Neural progenitor cell (in vitro differentiated cells): ENCODE results near the gene PPFIA2. TPM values are rescaled to one million over a fixed set of nuclear protein-coding genes. Genes with fewer than 3 reads are reported as not detected.

Experiments used
- DNase-seq: peaks from one replicate; pipeline ENCODE4 v3.0.0-alpha.2; 2016; ENCODE audit warnings: low spot score
- H2AFZ ChIP-seq: fragments of 200-600 bp; sonication (generic); replicated peaks from 2 replicates; pipeline ENCODE4 v1.6.1; 2016; ENCODE audit warnings: antibody characterized with exemption
- H3F3A ChIP-seq: fragments of 200-600 bp; sonication (generic); 2 replicates; pipeline ENCODE4 v1.6.1; 2016; ENCODE audit warnings: antibody characterized with exemption, low read depth
- H3K27ac ChIP-seq: fragments of 200-600 bp; sonication (generic); 2 replicates; pipeline ENCODE4 v1.5.1; 2016; ENCODE audit warnings: mild to moderate bottlenecking
- H3K27me3 ChIP-seq: fragments of 200-600 bp; sonication (generic); 2 replicates; pipeline ENCODE4 v1.6.1; 2016; ENCODE audit warnings: mild to moderate bottlenecking, moderate library complexity
- H3K36me3 ChIP-seq: fragments of 200-600 bp; sonication (generic); 2 replicates; pipeline ENCODE4 v1.5.1; 2016
- H3K4me1 ChIP-seq: fragments of 200-600 bp; sonication (generic); 2 replicates; pipeline ENCODE4 v1.6.1; 2016; ENCODE audit warnings: mixed run types
- H3K4me2 ChIP-seq: fragments of 200-600 bp; sonication (generic); 2 replicates; pipeline ENCODE4 v1.6.1; 2016
- H3K4me3 ChIP-seq: fragments of 200-600 bp; sonication (generic); 2 replicates; pipeline ENCODE4 v1.5.1; 2016
- H3K79me2 ChIP-seq: fragments of 200-600 bp; sonication (generic); 2 replicates; pipeline ENCODE4 v1.6.1; 2016; ENCODE audit warnings: low read depth
- H3K9ac ChIP-seq: fragments of 200-600 bp; sonication (generic); 2 replicates; pipeline ENCODE4 v1.6.1; 2016
- H3K9me3 ChIP-seq: fragments of 200-600 bp; sonication (generic); 2 replicates; pipeline ENCODE4 v1.5.1; 2016; ENCODE audit warnings: low read depth
- H4K20me1 ChIP-seq: fragments of 200-600 bp; sonication (generic); 2 replicates; pipeline ENCODE4 v1.6.1; 2016; ENCODE audit warnings: low read depth
- H3K27ac Mint-ChIP-seq: 3 replicates; pipeline ENCODE4 v1.8.0; 2021; ENCODE audit warnings: mixed read lengths
- H3K27me3 Mint-ChIP-seq: 2 replicates; pipeline ENCODE4 v1.8.0; 2022; ENCODE audit warnings: low read depth, mild to moderate bottlenecking, inconsistent platforms, moderate library complexity, mixed read lengths; ENCODE audit not compliant: insufficient read depth
- H3K36me3 Mint-ChIP-seq: 3 replicates; pipeline ENCODE4 v1.8.0; 2021; ENCODE audit warnings: mixed read lengths
- H3K4me1 Mint-ChIP-seq: 3 replicates; pipeline ENCODE4 v1.8.0; 2021; ENCODE audit warnings: mixed read lengths
- H3K4me3 Mint-ChIP-seq: 3 replicates; pipeline ENCODE4 v1.8.0; 2021; ENCODE audit warnings: mild to moderate bottlenecking, moderate library complexity, mixed read lengths
- H3K9me3 Mint-ChIP-seq: 3 replicates; pipeline ENCODE4 v1.8.0; 2020; ENCODE audit warnings: mixed read lengths
- EZH2 ChIP-seq: fragments of 200-600 bp; sonication (generic); IDR thresholded peaks from 2 replicates; pipeline ENCODE4 v1.6.1; 2017; ENCODE audit warnings: antibody characterized with exemption, mild to moderate bottlenecking, moderate library complexity
- EZH2phosphoT487 ChIP-seq: fragments of 200-600 bp; sonication (generic); IDR thresholded peaks from 2 replicates; pipeline ENCODE4 v1.6.1; 2017; ENCODE audit warnings: antibody characterized with exemption
- total RNA-seq: library from RNA; depleted of rRNA; stranded (reverse); fragments of >200 nt; gene quantifications from 2 replicates; pipeline ENCODE4 v1.2.3, GENCODE V29; 2015; ENCODE audit warnings: low replicate concordance
- TF ChIP-seq, protein P1 (sequence below): fragments of 200-600 bp; sonication (generic); IDR thresholded peaks from 2 replicates; pipeline ENCODE4 v1.5.1; 2017; ENCODE audit warnings: antibody characterized with exemption, mild to moderate bottlenecking

Gene PPFIA2
- total RNA-seq, 1 donor from 2014 or later: 1.4 TPM

DNA sequence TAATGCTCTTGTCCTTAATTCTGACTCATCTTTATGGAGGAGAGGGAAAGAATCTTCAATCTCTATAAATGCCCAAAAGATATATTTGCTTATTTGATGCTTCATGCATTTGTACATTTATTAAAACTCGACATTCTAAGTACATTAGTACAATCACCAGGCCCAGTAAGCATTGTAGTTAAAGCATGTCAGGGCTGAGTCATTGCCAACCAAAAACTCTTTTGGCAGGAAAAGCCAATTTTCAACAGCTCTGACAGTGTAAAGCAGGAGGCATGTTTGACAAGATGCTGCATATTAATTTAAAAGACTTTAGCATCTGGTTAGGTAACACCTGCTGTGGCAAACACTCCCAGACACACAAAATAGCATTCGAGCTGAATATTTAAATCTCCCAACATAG lies 290.9 kb downstream of the PPFIA2 start:
- no peaks in the 10 kb centered on the region for H4K20me1 ChIP-seq
- Mint-ChIP-seq H3K27ac (no peak overlapping the region), H3K36me3 (no peaks in the 10 kb centered on the region), H3K4me3 (no peak overlapping the region), H3K27me3 (no peaks in the 10 kb centered on the region), H3K9me3 (no peaks in the 10 kb centered on the region), H3K4me1 (no peaks in the 10 kb centered on the region)
- no peaks in the 10 kb centered on the region for H3K79me2 ChIP-seq
- no peaks in the 10 kb centered on the region for H3K9me3 ChIP-seq
- no peak overlapping the region for H3K27ac ChIP-seq
- no peaks in the 10 kb centered on the region for H3K4me1 ChIP-seq
- no peak overlapping the region for H3K4me3 ChIP-seq
- no peaks in the 10 kb centered on the region for H3K27me3 ChIP-seq
- no peak overlapping the region for H2AFZ ChIP-seq
- no peak overlapping the region for H3K9ac ChIP-seq
- TF ChIP-seq, protein P1, sequence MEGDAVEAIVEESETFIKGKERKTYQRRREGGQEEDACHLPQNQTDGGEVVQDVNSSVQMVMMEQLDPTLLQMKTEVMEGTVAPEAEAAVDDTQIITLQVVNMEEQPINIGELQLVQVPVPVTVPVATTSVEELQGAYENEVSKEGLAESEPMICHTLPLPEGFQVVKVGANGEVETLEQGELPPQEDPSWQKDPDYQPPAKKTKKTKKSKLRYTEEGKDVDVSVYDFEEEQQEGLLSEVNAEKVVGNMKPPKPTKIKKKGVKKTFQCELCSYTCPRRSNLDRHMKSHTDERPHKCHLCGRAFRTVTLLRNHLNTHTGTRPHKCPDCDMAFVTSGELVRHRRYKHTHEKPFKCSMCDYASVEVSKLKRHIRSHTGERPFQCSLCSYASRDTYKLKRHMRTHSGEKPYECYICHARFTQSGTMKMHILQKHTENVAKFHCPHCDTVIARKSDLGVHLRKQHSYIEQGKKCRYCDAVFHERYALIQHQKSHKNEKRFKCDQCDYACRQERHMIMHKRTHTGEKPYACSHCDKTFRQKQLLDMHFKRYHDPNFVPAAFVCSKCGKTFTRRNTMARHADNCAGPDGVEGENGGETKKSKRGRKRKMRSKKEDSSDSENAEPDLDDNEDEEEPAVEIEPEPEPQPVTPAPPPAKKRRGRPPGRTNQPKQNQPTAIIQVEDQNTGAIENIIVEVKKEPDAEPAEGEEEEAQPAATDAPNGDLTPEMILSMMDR: no peak
- TF ChIP-seq EZH2 (no peak), EZH2phosphoT487 (no peak)
- H3K4me2 ChIP-seq: no peak overlapping the region
- no peaks in the 10 kb centered on the region for H3K36me3 ChIP-seq
- H3F3A ChIP-seq: no peaks in the 10 kb centered on the region
- no peak for DNase-seq

DNA sequence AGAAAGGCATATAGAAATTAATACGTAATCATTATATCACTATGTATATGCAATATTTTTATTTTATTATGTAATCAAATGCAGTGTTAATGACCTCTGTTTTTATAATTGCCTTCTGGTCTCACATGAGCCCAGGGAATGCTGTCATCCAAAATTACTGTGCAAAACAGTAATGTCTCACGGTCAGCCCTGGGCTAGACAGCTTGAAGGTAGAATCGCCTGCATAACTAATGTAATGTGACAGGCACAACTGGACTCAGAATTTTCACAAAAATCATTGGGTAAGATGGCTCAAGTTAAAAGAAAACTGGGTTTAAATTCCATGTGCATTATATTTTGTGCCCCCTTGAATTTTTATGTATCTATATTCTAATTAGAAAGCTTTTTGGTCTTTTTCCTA lies 293.3 kb downstream of the PPFIA2 start:
- no peaks in the 10 kb centered on the region for H3F3A ChIP-seq
- no peaks in the 10 kb centered on the region for H3K9me3 ChIP-seq
- H3K27ac ChIP-seq: no peak overlapping the region
- no peak overlapping the region for H3K4me3 ChIP-seq
- Mint-ChIP-seq H3K27me3 (no peaks in the 10 kb centered on the region), H3K4me3 (no peak overlapping the region), H3K9me3 (no peaks in the 10 kb centered on the region), H3K27ac (no peak overlapping the region), H3K36me3 (no peaks in the 10 kb centered on the region), H3K4me1 (no peaks in the 10 kb centered on the region)
- H3K9ac ChIP-seq: no peak overlapping the region
- TF ChIP-seq EZH2: no peak
- TF ChIP-seq EZH2phosphoT487: no peak
- TF ChIP-seq, protein P1: no peak
- no peaks in the 10 kb centered on the region for H3K79me2 ChIP-seq
- no peak for DNase-seq
- no peaks in the 10 kb centered on the region for H4K20me1 ChIP-seq
- no peak overlapping the region for H2AFZ ChIP-seq
- H3K4me2 ChIP-seq: no peak overlapping the region
- H3K4me1 ChIP-seq: no peaks in the 10 kb centered on the region
- H3K36me3 ChIP-seq: no peaks in the 10 kb centered on the region
- H3K27me3 ChIP-seq: no peaks in the 10 kb centered on the region

DNA sequence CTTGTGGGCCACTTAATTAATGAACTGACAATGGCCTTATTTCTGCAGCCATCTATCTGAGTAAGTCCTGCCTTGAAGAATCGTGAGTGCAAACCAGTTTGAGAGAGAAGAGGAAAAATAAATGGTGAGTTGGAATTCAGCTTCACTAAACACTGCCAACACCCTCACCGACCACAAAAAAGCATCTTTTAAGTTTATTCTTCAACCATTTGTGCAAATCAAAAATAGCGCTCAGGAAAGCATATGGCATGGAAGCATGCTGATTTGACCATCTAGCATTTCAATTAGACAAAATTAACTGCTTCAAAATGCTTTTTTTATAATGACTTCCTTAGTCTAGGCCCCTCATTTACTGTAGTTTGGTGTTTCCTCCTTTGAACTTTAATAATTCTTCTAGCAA lies 294.0 kb downstream of the PPFIA2 start:
- no peak overlapping the region for H3K4me3 Mint-ChIP-seq
- Histone ChIP-seq H3K4me1 (no peaks in the 10 kb centered on the region), H3K4me3 (no peak overlapping the region), H2AFZ (no peak overlapping the region), H3K9me3 (no peaks in the 10 kb centered on the region), H4K20me1 (no peaks in the 10 kb centered on the region), H3K79me2 (no peaks in the 10 kb centered on the region), H3K4me2 (no peak overlapping the region), H3K27ac (no peak overlapping the region), H3K9ac (no peak overlapping the region), H3K27me3 (no peaks in the 10 kb centered on the region), H3K36me3 (no peaks in the 10 kb centered on the region), H3F3A (no peaks in the 10 kb centered on the region)
- no peak for DNase-seq
- no peaks in the 10 kb centered on the region for H3K4me1 Mint-ChIP-seq
- H3K9me3 Mint-ChIP-seq: no peaks in the 10 kb centered on the region
- TF ChIP-seq EZH2phosphoT487 (no peak), EZH2 (no peak)
- TF ChIP-seq, protein P1: no peak
- H3K36me3 Mint-ChIP-seq: no peaks in the 10 kb centered on the region
- no peak overlapping the region for H3K27ac Mint-ChIP-seq
- no peaks in the 10 kb centered on the region for H3K27me3 Mint-ChIP-seq
